ENCODE measurements around the gene SNRPD1.

DNA sequence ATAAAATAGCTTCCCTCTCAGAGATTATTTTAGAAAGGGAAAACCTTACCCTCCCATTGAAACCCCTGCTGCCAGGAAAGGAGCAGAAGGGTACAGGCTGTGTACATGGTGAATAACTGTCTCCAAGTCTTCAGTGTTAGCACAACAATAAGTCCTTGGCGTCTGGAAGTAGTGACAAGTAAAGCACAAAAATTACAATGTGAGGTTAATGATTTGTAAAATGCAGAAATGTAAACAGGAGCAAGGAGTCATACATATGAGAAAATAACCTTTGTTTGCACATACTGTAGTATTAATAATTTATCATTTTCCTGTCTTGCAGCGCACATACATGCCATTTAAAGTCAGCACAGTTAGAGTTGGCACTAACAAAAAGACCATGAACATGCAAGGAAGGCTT, 52.0 kb downstream of the SNRPD1 start:
- TF ChIP-seq YY1 (IDR thresholded peaks at IDR 0.05; ENCODE audit: insufficient read depth, insufficient read length): no peak
- no peak for TF ChIP-seq SUZ12 (IDR thresholded peaks at IDR 0.05; ENCODE audit: extremely low read depth, insufficient read depth, insufficient read length)
- no peak for TF ChIP-seq ZNF274 (IDR thresholded peaks at IDR 0.05; ENCODE audit: low read depth, low read length)

Measured in NT2/D1 (cell line).